Activated gamma-delta T cell treated with anti-CD3 and anti-CD28 coated beads, Interleukin-2, amount 50 U/mL, for 16 hours (primary cell): ENCODE data around the gene ADAM11.
"Not testable (repeated sequence)": the region's sequence is repeated elsewhere in the genome, so short reads cannot be mapped to it uniquely, and the experiment has no call there.

Source experiments
- DNase-seq: peaks from one replicate; pipeline ENCODE4 v3.0.0-alpha.2; 2020; ENCODE audit warnings: low read depth

Gene ADAM11

GRCh38 chr17:44758414-44759085 is at the start of gene ADAM11:
TSS of gene ADAM11 (plus strand) at chr17:44758988. CDS start at chr17:44759200, 212 bp downstream.
- DNase-seq, result no peak

- no peak for DNase-seq
Measured at GRCh38 chr17:44719444-44719843, 39.3 kb upstream of the ADAM11 start.

- DNase-seq, result no peak
Measured at GRCh38 chr17:44722254-44722653, 36.5 kb upstream of the ADAM11 start.

- not testable (repeated sequence) for DNase-seq
Measured at GRCh38 chr17:44726121-44726520, 32.7 kb upstream of the ADAM11 start.

GRCh38 chr17:44733753-44734152 is 25.0 kb upstream of the ADAM11 start:
- DNase-seq, result no peak

- DNase-seq, result no peak
Measured at GRCh38 chr17:44734272-44734671, 24.5 kb upstream of the ADAM11 start.

GRCh38 chr17:44736551-44737240 is 22.1 kb upstream of the ADAM11 start:
- DNase-seq, result no peak

GRCh38 chr17:44738214-44738906 is 20.4 kb upstream of the ADAM11 start:
- no peak for DNase-seq

GRCh38 chr17:44741316-44741715 is 17.5 kb upstream of the ADAM11 start:
- DNase-seq, result no peak

- no peak for DNase-seq
Measured at GRCh38 chr17:44745301-44745700, 13.5 kb upstream of the ADAM11 start.

GRCh38 chr17:44745738-44746137 is 13.1 kb upstream of the ADAM11 start:
- DNase-seq, result not testable (repeated sequence)

- DNase-seq, result no peak
Measured at GRCh38 chr17:44747566-44747965, 11.2 kb upstream of the ADAM11 start.

GRCh38 chr17:44749076-44749979 is 9.5 kb upstream of the ADAM11 start:
- no peak for DNase-seq

GRCh38 chr17:44749980-44750318 is 8.8 kb upstream of the ADAM11 start:
- no peak for DNase-seq

- DNase-seq, result no peak
Measured at GRCh38 chr17:44751331-44751730, 7.5 kb upstream of the ADAM11 start.

GRCh38 chr17:44751806-44752205 is 7.0 kb upstream of the ADAM11 start:
- no peak for DNase-seq

- no peak for DNase-seq
Measured at GRCh38 chr17:44752953-44753861, 5.6 kb upstream of the ADAM11 start.

GRCh38 chr17:44754276-44754675 is 4.5 kb upstream of the ADAM11 start:
- DNase-seq, result no peak

GRCh38 chr17:44755180-44755579 is 3.6 kb upstream of the ADAM11 start:
- DNase-seq, result not testable (repeated sequence)

- no peak for DNase-seq
Measured at GRCh38 chr17:44757045-44757917, 1.5 kb upstream of the ADAM11 start.
